Left cardiac atrium (tissue), 4 donors: ENCODE measurements around the gene FREM1. TPM values are rescaled to one million over a fixed set of nuclear protein-coding genes. Genes with fewer than 3 reads are reported as not detected.

Experiments
- ATAC-seq, 2 donors: fragments of 200-7000 bp; cut with Tn5 transposase; one replicate each; pipeline ENCODE4 v1.9.1; 2020; ENCODE audit warnings: mild to moderate bottlenecking in 2 of 2, moderate library complexity in 2 of 2
- DNase-seq: peaks from one replicate; pipeline ENCODE4 v3.0.0-alpha.2; 2020
- intact Hi-C, 2 donors: fragments of 100-400 bp; cut with DNase I; formaldehyde crosslinking; loops; one replicate each; pipeline versions ENCODE4 v1.14.1 to v1.15.1; 2022 to 2023
- total RNA-seq, 2 donors: library from RNA; stranded (reverse); fragmentation: NEBNext Ultra II Directional; extraction: Animal tissue kit (Norgen Biotek cat#: 25700); gene quantifications; one replicate each; pipeline ENCODE4 v1.2.1, GENCODE V29; 2021
- donor health status: DM: no; HTN: yes; CAD: no.
- donor health status: DM: no; HTN: yes; CAD: no; lungs with severe emphysema.
- donor health status: DM: yes; HTN: yes; CAD: no.
- donor health status: Dilated cardiomyopathy.

Gene FREM1
- total RNA-seq, 2 donors from 2014 or later = 1.8 to 7.7 TPM

GRCh38 chr9:14744768-14745167, 165.5 kb downstream of the FREM1 start:
- no peak for ATAC-seq

GRCh38 chr9:14741369-14741768, 168.9 kb downstream of the FREM1 start:
- intact Hi-C loops = no loop called here
- no peak for ATAC-seq
- DNase-seq = no peak

More at GRCh38 chr9:14744768-14745167, 165.5 kb downstream of the FREM1 start:
- intact Hi-C loops = no loop called here
- DNase-seq = no peak

- DNase-seq = no peak
- no peak for ATAC-seq
- intact Hi-C loops = no loop called here
Measured at GRCh38 chr9:14733133-14733532, 177.1 kb downstream of the FREM1 start.

- DNase-seq (no peak), ATAC-seq (no peak)
- intact Hi-C loops = no loop called here
Measured at GRCh38 chr9:14731294-14731981, 178.8 kb downstream of the FREM1 start.

- intact Hi-C loops = no loop called here
- DNase-seq (no peak), ATAC-seq (no peak)
Measured at GRCh38 chr9:14730461-14730898, 179.7 kb downstream of the FREM1 start.

- intact Hi-C loops = no loop called here
- ATAC-seq (no peak), DNase-seq (no peak)
Measured at GRCh38 chr9:14723301-14723700, 186.9 kb downstream of the FREM1 start.

- DNase-seq (no peak), ATAC-seq (no peak)
- intact Hi-C loops = no loop called here
Measured at GRCh38 chr9:14722391-14723035, 187.7 kb downstream of the FREM1 start, which contains the start of gene CER1. Gene CER1, minus strand, starts transcription at chr9:14722733. Its CDS starts 61 bp downstream, at chr9:14722672.

GRCh38 chr9:14719231-14719923, 190.9 kb downstream of the FREM1 start:
- intact Hi-C loops = no loop called here
- no peak for DNase-seq
- no peak for ATAC-seq

GRCh38 chr9:14715102-14715501, 195.1 kb downstream of the FREM1 start:
- no peak for DNase-seq
- no peak for ATAC-seq

GRCh38 chr9:14713187-14713767, 197.0 kb downstream of the FREM1 start:
- intact Hi-C loops = no loop called here
- DNase-seq = no peak
- ATAC-seq = no peak

More at GRCh38 chr9:14715102-14715501, 195.1 kb downstream of the FREM1 start:
- intact Hi-C loops = no loop called here

- DNase-seq (no peak), ATAC-seq (no peak)
- intact Hi-C loops = no loop called here
Measured at GRCh38 chr9:14710804-14711203, 199.4 kb downstream of the FREM1 start.

GRCh38 chr9:14706530-14707140, 203.6 kb downstream of the FREM1 start:
- DNase-seq = no peak
- no peak for ATAC-seq
- intact Hi-C loops = no loop called here

GRCh38 chr9:14705079-14705478, 205.1 kb downstream of the FREM1 start:
- DNase-seq (no peak), ATAC-seq (no peak)
- intact Hi-C loops = no loop called here

GRCh38 chr9:14704281-14704680, 205.9 kb downstream of the FREM1 start:
- ATAC-seq (no peak), DNase-seq (no peak)
- intact Hi-C loops = no loop called here

- intact Hi-C loops = no loop called here
- ATAC-seq = no peak
- no peak for DNase-seq
Measured at GRCh38 chr9:14702200-14702720, 208.0 kb downstream of the FREM1 start.

GRCh38 chr9:14693251-14693861, 216.9 kb downstream of the FREM1 start, which contains the start of gene ZDHHC21:
Gene ZDHHC21, minus strand, starts transcription at chr9:14693432. Its CDS starts 19,092 bp downstream, at chr9:14674340.
- peak; percentile 81 for DNase-seq
- ATAC-seq = peak; percentile 99
- intact Hi-C loops = no loop called here

- ATAC-seq (peak; percentile 60 to 67), DNase-seq (peak; percentile 21)
- intact Hi-C loops = no loop called here
Measured at GRCh38 chr9:14692470-14693250, 217.6 kb downstream of the FREM1 start.
